Measurements from ENCODE around the gene EEA1.

- TF ChIP-seq CTCF (IDR thresholded peaks at IDR 0.05 in 8 of 11, conservative IDR thresholded peaks at IDR 0.05 in 3 of 11) (peak in 8 of 11 experiments; percentile 10 to 67 (median 50)), POLR2AphosphoS5 (IDR thresholded peaks at IDR 0.05) (peak; percentile 98 to 100 (median 99))
Measured at GRCh38 chr12:92928962-92929915, at the start of gene EEA1.
